ENCODE data around the gene BFSP2.
"Not testable (repeated sequence)": the region's sequence is repeated elsewhere in the genome, so short reads cannot be mapped to it uniquely, and the experiment has no call there.

BFSP2 gene

DNA sequence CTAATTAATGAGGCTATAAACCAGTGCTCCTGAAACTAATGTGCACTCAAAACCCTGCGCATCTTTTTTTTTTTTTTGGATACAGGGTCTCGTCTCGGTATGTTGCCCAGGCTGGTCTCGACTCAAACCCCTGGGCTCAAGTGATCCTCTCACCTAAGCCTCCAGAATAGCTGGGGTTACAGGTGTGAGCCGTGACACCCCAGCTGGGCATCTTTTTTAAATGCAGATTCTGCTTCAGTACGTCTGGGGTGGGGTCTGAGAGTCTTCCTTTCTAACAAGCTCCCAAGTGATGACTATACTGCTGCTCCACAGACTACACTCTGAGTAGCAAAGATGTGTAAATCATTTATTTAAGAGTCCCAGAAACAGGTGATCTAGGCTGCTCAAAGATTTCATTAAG lies 73.0 kb downstream of the BFSP2 start:
- no peak overlapping the region for H3K4me3 ChIP-seq (replicated peaks; ENCODE audit: low read depth, low read length)
- no peak for DNase-seq (ENCODE audit: extremely low read depth, low read depth)
- TF ChIP-seq, protein P1, sequence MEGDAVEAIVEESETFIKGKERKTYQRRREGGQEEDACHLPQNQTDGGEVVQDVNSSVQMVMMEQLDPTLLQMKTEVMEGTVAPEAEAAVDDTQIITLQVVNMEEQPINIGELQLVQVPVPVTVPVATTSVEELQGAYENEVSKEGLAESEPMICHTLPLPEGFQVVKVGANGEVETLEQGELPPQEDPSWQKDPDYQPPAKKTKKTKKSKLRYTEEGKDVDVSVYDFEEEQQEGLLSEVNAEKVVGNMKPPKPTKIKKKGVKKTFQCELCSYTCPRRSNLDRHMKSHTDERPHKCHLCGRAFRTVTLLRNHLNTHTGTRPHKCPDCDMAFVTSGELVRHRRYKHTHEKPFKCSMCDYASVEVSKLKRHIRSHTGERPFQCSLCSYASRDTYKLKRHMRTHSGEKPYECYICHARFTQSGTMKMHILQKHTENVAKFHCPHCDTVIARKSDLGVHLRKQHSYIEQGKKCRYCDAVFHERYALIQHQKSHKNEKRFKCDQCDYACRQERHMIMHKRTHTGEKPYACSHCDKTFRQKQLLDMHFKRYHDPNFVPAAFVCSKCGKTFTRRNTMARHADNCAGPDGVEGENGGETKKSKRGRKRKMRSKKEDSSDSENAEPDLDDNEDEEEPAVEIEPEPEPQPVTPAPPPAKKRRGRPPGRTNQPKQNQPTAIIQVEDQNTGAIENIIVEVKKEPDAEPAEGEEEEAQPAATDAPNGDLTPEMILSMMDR (IDR thresholded peaks at IDR 0.05; ENCODE audit: low read depth, low read length, missing control alignments): no peak

DNA sequence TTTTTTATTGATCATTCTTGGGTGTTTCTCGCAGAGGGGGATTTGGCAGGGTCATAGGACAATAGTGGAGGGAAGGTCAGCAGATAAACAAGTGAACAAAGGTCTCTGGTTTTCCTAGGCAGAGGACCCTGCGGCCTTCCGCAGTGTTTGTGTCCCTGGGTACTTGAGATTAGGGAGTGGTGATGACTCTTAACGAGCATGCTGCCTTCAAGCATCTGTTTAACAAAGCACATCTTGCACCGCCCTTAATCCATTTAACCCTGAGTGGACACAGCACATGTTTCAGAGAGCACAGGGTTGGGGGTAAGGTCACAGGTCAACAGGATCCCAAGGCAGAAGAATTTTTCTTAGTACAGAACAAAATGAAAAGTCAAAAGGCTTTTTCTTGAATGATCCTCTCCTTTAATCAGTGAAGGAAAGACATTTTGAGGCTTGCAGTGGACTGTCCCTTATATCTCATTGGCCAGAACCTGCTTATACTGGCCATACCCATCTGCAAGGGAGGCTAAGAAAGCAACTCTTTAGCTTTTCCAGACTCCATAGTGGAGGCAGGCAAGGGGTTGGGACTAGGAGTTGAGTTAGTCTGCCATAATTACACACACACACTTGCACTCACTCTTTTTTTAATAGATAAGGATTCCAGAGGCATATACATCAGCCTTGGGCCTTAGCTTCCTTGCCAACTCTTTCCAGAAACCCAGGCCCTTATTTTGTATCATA lies 73.8 kb downstream of the BFSP2 start:
- H3K4me3 ChIP-seq (replicated peaks; ENCODE audit: low read depth, low read length): not testable (repeated sequence)

DNA sequence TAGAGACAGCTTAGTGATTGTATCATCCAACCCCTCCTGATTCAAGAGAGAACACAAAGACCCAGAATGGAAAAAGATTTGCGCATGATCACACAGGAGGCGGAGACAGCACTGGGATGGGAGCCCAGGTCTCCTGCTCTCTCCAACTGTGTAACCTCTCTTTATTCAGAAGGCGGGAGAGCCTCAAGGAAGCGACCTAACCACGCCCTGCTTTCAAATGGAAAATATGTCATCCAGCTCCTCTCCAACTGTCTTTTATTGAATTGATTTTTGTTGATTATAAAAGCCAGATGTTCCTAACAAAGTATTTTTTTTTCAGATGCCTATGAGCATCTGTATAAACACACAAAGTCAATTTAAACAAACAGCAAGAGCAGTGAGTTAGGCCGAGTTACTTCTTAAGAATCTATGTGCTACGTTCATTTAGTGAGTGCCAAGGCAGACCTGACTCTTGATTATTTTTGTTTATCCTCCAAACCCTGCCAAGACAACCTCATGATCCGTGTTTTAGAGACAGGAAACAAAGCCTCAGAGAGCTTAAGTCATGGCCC lies 74.5 kb downstream of the BFSP2 start:
- DNase-seq (ENCODE audit: extremely low read depth, low read depth): peak; percentile 87
- H3K4me3 ChIP-seq (replicated peaks; ENCODE audit: low read depth, low read length): no peak overlapping the region
- TF ChIP-seq, protein P1 (IDR thresholded peaks at IDR 0.05; ENCODE audit: low read depth, low read length, missing control alignments): no peak

More for the DNA sequence above, 73.8 kb downstream of the BFSP2 start:
- DNase-seq (ENCODE audit: extremely low read depth, low read depth): not testable (repeated sequence)

DNA sequence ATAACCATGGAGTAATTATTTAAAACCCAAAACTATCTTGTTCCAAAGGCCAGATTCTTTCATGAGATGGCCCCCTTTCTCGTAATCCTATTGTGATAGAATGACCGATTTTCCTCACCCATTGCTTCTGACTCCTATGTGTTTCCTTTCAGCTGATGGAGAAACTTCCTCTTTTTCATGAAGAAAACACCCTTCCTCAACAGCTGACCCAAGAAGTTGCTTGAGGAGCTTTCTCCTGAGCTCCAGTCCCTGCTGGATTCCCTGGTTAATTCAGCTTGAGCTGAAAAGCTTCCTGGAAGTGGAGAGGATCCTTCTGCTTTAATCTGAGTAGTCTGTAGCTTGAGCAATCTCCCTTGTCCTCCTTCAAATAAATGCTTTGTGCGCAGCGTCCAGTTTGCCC lies 75.0 kb downstream of the BFSP2 start:
- TF ChIP-seq, protein P1 (IDR thresholded peaks at IDR 0.05; ENCODE audit: low read depth, low read length, missing control alignments): no peak
- DNase-seq (ENCODE audit: extremely low read depth, low read depth): no peak
- H3K4me3 ChIP-seq (replicated peaks; ENCODE audit: low read depth, low read length): no peak overlapping the region

DNA sequence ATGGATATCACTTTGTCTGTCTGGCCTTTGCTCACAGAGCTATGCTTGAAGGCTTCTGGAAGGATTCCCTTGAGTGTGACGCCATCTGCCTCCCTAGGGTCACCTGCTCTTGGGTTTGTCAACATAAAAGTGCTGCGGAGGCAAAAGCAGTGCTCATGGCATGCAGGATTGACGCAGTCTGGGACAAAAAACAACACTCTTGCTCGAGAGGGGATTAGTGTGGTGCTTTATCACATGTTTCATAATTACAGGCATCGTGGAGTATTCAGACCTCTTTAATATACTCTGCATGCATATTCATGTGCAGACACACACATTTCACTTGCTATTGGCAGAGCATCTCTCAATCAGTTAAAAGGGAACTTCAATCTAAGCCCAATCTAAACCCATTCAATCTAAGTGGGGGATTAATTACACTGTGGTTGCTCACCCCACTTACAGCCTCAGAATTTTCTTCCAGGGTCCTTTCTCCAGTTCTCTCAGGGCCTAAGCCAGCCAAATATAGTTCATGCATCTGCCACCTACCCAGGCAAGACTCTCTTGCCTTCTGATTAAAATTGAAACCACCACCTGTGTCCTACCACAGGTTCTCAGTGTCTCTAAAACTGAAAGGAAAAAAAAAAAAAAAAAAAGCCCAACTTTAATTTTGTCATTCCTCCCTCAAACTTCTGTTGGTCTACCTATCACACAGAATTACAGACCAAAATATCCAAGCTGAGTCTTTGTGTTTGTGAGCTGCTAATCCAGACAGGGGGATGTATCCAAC lies 75.6 kb downstream of the BFSP2 start:
- no peak for DNase-seq (ENCODE audit: extremely low read depth, low read depth)
- no peak overlapping the region for H3K4me3 ChIP-seq (replicated peaks; ENCODE audit: low read depth, low read length)
- TF ChIP-seq, protein P1 (IDR thresholded peaks at IDR 0.05; ENCODE audit: low read depth, low read length, missing control alignments): no peak

DNA sequence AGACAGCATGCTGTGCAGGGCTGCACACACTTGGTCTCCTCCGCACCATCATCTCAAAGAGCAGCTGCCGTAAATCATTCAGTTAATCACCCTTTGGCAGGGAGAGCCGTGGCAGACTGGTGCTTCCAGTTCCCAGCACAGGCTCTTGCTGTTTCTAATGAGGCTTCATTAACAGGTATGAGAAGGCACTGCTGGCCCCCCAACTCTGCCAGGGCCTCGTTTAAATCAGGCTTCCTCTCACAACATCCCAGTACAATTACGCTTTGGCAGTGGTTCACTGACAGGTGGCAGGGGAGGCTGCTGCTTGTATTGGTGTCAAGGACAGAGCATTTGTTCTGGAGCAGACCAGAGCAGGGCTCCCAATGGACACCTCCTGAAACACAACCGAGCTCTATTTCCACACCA lies 77.1 kb downstream of the BFSP2 start:
- H3K4me3 ChIP-seq (replicated peaks; ENCODE audit: low read depth, low read length): no peak overlapping the region
- TF ChIP-seq, protein P1 (IDR thresholded peaks at IDR 0.05; ENCODE audit: low read depth, low read length, missing control alignments): no peak
- DNase-seq (ENCODE audit: extremely low read depth, low read depth): no peak

DNA sequence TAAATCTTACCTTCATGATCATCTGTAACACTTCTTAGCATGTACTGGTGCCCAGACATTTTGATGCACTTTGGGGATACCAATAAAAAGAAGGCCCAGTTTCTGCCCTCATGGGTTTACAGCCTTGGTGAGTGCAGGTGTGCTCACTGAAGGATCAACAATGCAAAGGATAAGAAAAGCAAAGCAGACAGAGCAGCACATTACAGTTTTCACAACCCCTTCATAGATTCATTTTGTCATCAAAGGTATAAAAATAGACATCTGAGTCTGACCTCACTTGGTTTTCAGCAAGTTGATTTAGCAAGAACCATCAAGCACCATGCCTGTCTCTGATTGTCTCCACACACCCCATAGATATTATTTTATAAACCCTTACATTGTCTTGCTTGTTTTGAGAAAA lies 77.6 kb downstream of the BFSP2 start:
- TF ChIP-seq, protein P1 (IDR thresholded peaks at IDR 0.05; ENCODE audit: low read depth, low read length, missing control alignments): no peak
- no peak for DNase-seq (ENCODE audit: extremely low read depth, low read depth)
- H3K4me3 ChIP-seq (replicated peaks; ENCODE audit: low read depth, low read length): no peak overlapping the region
